CD4-positive, alpha-beta memory T cell (primary cell): Measurements from ENCODE around the gene TRIM74. TPM values are rescaled to one million over a fixed set of nuclear protein-coding genes. Genes with fewer than 3 reads are reported as not detected.
"Not testable (repeated sequence)": the region's sequence is repeated elsewhere in the genome, so short reads cannot be mapped to it uniquely, and the experiment has no call there.

Source experiments
- CTCF ChIA-PET: fragments of 350-600 bp; sonication (Branson Sonifier 250); formaldehyde crosslinking; loops from one replicate; lab custom pipeline; 2021; ENCODE audit warnings: inconsistent platforms; ENCODE audit not compliant: partially characterized antibody; lab: Charles Lee
- POLR2A ChIA-PET: fragments of 350-600 bp; sonication (Branson Sonifier 250); formaldehyde crosslinking; loops from one replicate; lab custom pipeline; 2021; ENCODE audit not compliant: partially characterized antibody; lab: Charles Lee
- DNase-seq, 5 donors: peaks; one replicate each; pipeline versions ENCODE4 v3.0.0 to v3.0.0-alpha.2; 2020 to 2022; ENCODE audit warnings: mixed read lengths in 1 of 5
- H3K27ac ChIP-seq: one replicate; pipeline ENCODE4 v1.7.0; 2013; ENCODE audit warnings: low read depth, low read length
- H3K27me3 ChIP-seq: 2 replicates; pipeline ENCODE4 v1.7.0; 2013; ENCODE audit warnings: mild to moderate bottlenecking, low read length, moderate library complexity; ENCODE audit not compliant: insufficient read depth
- H3K36me3 ChIP-seq: 2 replicates; pipeline ENCODE4 v1.7.0; 2013; ENCODE audit warnings: mild to moderate bottlenecking, low read length, moderate library complexity; ENCODE audit not compliant: insufficient read depth
- H3K4me1 ChIP-seq: 2 replicates; pipeline ENCODE4 v1.7.0; 2013; ENCODE audit warnings: mild to moderate bottlenecking, low read length, moderate library complexity; ENCODE audit not compliant: insufficient read depth
- H3K4me3 ChIP-seq, 2 donors: one replicate each; pipeline ENCODE4 v1.7.0; 2013; ENCODE audit warnings: low read length in 2 of 2, mild to moderate bottlenecking in 1 of 2
- H3K9me3 ChIP-seq, 2 donors: one replicate each; pipeline ENCODE4 v1.7.0; 2013; ENCODE audit warnings: low read length in 2 of 2, control low read depth in 1 of 2; ENCODE audit not compliant: control insufficient read depth in 1 of 2
- H3K27ac Mint-ChIP-seq, 7 donors: one replicate each; pipeline ENCODE4 v1.8.0; 2020 to 2021; ENCODE audit warnings: mixed read lengths in 7 of 7, mild to moderate bottlenecking in 6 of 7, inconsistent platforms in 3 of 7, moderate library complexity in 3 of 7
- H3K27me3 Mint-ChIP-seq, 2 donors: one replicate each; pipeline ENCODE4 v1.8.0; 2020 to 2021; ENCODE audit warnings: mixed read lengths in 2 of 2
- H3K36me3 Mint-ChIP-seq, 2 donors: one replicate each; pipeline ENCODE4 v1.8.0; 2020 to 2021; ENCODE audit warnings: mixed read lengths in 2 of 2, inconsistent platforms in 1 of 2, mild to moderate bottlenecking in 1 of 2
- H3K4me1 Mint-ChIP-seq, 4 donors: one replicate each; pipeline ENCODE4 v1.8.0; 2020 to 2021; ENCODE audit warnings: mixed read lengths in 4 of 4, mild to moderate bottlenecking in 1 of 4
- H3K4me3 Mint-ChIP-seq, 8 donors: one replicate each; pipeline ENCODE4 v1.8.0; 2020 to 2021; ENCODE audit warnings: mixed read lengths in 8 of 8, mild to moderate bottlenecking in 7 of 8, moderate library complexity in 6 of 8, inconsistent platforms in 3 of 8
- H3K9me3 Mint-ChIP-seq, 8 donors: one replicate each; pipeline ENCODE4 v1.8.0; 2020 to 2021; ENCODE audit warnings: mixed read lengths in 8 of 8, mild to moderate bottlenecking in 5 of 8, inconsistent platforms in 3 of 8, moderate library complexity in 1 of 8
- intact Hi-C: fragments of 100-400 bp; cut with micrococcal nuclease; formaldehyde crosslinking; loops from one replicate; pipeline ENCODE4 v1.15.1; 2023
- polyA plus RNA-seq, 2 donors: library from polyadenylated mRNA; unstranded; fragments of 300-500 nt; fragmentation: Illumina TruSeq; gene quantifications; one replicate each; pipeline ENCODE4 v1.2.3, GENCODE V29; 2021
- total RNA-seq, 2 experiments: library from RNA; stranded (reverse); gene quantifications; one replicate each; pipeline ENCODE4 v1.2.3, GENCODE V29; 2021

The TRIM74 gene
- total and polyA plus RNA-seq, 4 experiments from 2014 or later: 0.34 to 6.0 (median 5.2) TPM; not detected in 1

DNA sequence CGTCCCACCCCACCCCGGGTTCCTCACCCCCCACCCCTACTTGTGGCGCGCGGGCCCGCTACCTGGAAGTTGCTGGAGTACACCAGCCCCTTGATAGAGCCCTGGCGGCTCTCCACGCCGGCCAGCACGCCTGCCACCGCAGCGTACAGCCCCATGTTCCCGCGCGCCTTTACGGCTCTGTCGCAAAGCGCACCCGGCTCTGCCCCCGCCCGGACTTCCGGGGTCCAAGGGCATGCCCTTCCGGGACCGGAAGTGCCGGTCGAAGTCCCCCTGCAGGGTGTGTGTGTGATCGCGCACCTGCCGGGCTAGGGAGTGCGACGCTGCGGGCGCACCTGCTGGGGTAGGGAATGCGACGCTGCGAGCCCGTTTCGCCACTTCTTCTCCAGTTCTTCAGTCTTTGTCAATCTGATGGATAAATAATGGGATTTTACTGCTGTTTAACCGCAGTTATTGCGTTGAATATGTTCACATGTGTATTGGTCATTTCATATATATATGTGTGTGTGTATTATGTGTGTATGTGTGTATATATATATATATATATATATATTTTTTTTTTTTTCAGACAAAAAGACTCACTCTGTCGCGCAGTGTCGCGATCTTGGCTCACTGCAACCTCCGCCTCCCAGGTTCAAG lies 14.6 kb downstream of the TRIM74 start:
- H3K4me3 ChIP-seq, H3K27me3 ChIP-seq, H3K27me3 Mint-ChIP-seq, H3K4me1 Mint-ChIP-seq, POLR2A ChIA-PET, H3K9me3 ChIP-seq, H3K4me1 ChIP-seq, H3K36me3 Mint-ChIP-seq, H3K36me3 ChIP-seq, H3K9me3 Mint-ChIP-seq, CTCF ChIA-PET, H3K27ac ChIP-seq, intact Hi-C loops: not testable (repeated sequence)
- Mint-ChIP-seq H3K4me3 (peak overlapping the region; percentile 67 to 89 (median 78)), H3K27ac (peak overlapping the region in 2 of 7 donors; percentile 59 to 68)
- peak in 4 of 5 donors; percentile 22 to 47 (median 33) for DNase-seq

DNA sequence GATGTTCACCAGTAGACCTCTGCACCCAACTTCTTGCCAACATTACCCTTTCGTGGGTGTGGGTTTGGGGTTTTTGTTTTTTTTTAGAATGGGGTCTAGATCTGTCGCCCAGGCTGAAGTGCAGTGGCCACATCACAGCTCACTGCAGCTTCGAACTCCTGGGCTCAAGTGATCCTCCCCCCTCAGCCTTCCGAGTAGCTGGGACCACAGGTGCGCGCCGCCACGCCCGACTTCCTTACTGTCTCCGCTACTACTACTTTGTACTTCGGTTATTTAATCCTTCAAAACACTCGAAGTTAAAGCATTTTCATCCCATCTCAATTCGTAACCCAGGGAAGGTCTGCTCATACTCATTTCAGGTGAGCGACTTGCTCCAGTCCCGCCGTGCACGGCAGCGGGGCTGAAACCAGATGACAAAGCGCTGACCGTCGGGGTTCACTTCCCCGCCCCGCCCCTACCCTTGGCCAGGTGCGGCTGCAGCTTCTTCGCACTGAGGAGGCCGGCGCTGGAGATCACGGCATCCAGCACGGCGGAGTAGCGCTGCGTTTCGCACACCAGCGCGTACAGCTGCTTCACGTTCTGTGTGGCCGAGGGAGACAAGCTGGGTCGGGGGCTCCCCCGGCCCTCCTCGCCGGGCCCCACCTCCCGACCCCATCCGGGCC lies 15.2 kb downstream of the TRIM74 start:
- H3K4me1 ChIP-seq, H3K36me3 ChIP-seq, H3K36me3 Mint-ChIP-seq, H3K27me3 ChIP-seq, H3K27ac ChIP-seq, CTCF ChIA-PET, H3K4me3 ChIP-seq, H3K4me3 Mint-ChIP-seq, POLR2A ChIA-PET, H3K27ac Mint-ChIP-seq, intact Hi-C loops, H3K27me3 Mint-ChIP-seq, H3K4me1 Mint-ChIP-seq, H3K9me3 ChIP-seq, DNase-seq, H3K9me3 Mint-ChIP-seq: not testable (repeated sequence)

DNA sequence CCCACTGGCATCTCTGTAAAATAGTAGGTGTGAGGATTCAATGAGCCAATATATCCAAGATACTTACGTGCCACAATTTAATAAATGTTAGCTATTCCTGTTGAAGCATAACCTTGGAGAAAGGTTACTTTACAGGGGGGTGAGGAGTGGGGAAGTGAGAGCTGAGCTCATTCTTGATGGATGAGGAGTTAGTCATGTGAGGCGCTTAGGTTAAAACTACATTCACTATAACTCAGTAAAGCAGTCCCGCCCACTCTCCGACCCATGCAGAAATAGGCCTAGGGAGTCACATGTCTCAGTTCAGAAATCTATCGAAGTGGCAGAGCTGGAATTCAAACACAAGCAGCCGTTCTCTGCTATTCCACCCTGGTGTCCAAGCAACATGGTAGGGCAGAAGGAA lies 18.8 kb downstream of the TRIM74 start:
- H3K27me3 ChIP-seq, H3K36me3 Mint-ChIP-seq, H3K9me3 Mint-ChIP-seq, H3K27ac ChIP-seq, H3K4me1 Mint-ChIP-seq, intact Hi-C loops, CTCF ChIA-PET, H3K27me3 Mint-ChIP-seq, H3K9me3 ChIP-seq, H3K27ac Mint-ChIP-seq, DNase-seq, POLR2A ChIA-PET, H3K4me1 ChIP-seq, H3K36me3 ChIP-seq, H3K4me3 ChIP-seq, H3K4me3 Mint-ChIP-seq: not testable (repeated sequence)

DNA sequence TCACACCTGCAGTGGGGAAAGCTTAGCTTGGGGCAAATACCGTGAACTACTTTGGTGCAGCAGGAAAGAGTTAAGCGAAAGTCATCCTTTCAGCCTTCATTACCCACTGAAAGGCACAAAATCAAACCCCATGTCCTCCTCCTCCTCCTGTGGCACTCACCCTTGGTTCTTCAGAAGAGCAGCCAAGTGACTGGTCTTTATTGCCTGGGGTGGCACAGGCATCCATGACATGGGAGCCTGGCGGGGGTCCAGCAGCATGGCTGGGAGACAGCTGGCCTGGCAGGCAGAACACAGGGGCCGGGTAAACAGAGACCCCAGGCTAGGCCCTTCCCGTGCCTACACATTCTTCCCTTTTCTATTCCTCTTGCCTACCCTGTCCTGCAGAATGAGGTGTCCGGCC lies 19.6 kb downstream of the TRIM74 start:
- H3K27ac ChIP-seq, H3K27me3 ChIP-seq, H3K9me3 ChIP-seq, CTCF ChIA-PET, H3K4me1 Mint-ChIP-seq, DNase-seq, H3K9me3 Mint-ChIP-seq, POLR2A ChIA-PET, H3K27ac Mint-ChIP-seq, H3K4me3 ChIP-seq, H3K4me3 Mint-ChIP-seq, H3K27me3 Mint-ChIP-seq, H3K36me3 ChIP-seq, H3K36me3 Mint-ChIP-seq, intact Hi-C loops, H3K4me1 ChIP-seq: not testable (repeated sequence)

DNA sequence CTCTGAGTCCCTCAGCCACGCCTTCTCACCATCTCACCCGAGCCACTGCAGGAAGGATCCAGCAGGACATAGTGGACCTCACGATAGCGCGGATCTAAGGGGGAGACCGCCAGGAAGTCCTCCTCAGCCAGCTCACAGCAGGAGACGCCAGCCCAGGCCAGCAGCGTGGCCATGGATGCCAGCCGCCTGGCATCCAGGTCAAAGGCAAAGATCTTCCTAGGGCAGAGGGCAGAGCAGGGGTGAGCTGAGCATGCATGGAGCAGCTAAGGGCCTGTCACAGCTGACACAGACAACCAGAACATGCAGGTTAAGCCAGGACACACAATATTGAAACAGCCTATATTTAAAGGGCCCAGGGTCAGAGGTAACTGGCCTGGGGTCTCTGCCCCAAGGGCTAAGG lies 20.0 kb downstream of the TRIM74 start:
- DNase-seq, H3K9me3 Mint-ChIP-seq, POLR2A ChIA-PET, H3K4me3 ChIP-seq, H3K36me3 Mint-ChIP-seq, H3K27me3 Mint-ChIP-seq, intact Hi-C loops, H3K27me3 ChIP-seq, H3K4me1 ChIP-seq, H3K4me1 Mint-ChIP-seq, H3K4me3 Mint-ChIP-seq, H3K27ac ChIP-seq, H3K9me3 ChIP-seq, H3K36me3 ChIP-seq, H3K27ac Mint-ChIP-seq, CTCF ChIA-PET: not testable (repeated sequence)

DNA sequence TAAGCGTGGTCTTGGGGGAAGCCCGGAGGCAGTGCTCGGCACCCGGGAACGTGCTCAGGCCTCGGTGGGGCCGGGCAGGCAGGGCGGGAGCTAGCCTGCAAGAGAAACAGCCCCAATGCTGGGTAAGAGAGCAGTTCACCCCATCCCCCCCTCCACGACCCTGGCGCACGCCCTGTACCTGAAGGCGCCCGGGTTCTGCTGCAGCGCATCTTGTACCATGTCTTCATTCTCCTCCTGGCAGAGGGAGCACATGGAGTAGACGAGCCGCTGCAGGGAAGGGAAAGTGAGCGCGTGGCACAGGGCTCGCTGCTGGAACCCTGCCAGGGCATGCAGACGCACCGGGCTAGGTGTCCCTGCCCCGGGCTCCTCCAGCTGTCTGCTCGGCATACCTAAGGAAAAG lies 20.6 kb downstream of the TRIM74 start:
- CTCF ChIA-PET: not testable (repeated sequence)

DNA sequence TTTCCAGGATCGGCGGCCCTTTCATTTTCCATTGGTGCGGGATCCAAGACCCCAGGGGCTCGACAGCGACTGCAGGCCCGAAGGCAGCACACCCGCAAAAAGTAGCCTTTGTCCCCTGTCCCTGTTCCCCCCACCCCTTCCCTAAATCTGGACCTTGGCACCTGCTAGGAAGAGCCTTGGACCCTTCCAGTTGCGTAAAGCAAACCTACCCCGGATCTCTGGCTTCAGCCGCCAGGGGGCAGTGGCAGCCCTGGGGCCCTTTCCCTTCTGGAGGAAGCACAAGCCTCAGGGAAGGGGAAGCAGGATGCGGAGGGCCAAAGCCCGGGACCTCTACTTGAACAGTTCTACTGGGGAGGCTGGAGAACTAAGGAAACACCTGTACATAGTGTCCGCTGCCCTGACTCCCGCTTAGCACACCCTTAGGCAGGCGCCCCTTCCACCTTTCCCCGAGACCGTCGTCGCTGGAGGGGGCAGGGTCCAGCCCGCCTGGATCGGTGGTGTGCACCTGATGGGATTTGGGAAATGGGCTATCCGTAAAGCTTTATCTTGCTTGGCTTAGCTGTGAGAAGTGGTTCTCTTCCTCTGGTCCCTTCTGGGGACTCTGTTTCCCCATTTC lies 23.0 kb downstream of the TRIM74 start:
- H3K27ac Mint-ChIP-seq, POLR2A ChIA-PET, H3K4me3 Mint-ChIP-seq, H3K4me1 ChIP-seq, H3K27ac ChIP-seq, intact Hi-C loops, H3K9me3 ChIP-seq, H3K4me1 Mint-ChIP-seq, H3K9me3 Mint-ChIP-seq, H3K4me3 ChIP-seq, DNase-seq, H3K36me3 ChIP-seq, CTCF ChIA-PET, H3K27me3 ChIP-seq, H3K27me3 Mint-ChIP-seq: not testable (repeated sequence)
- peaks cover 5 to 14% of the 10 kb centered on the region in 2 donors for H3K36me3 Mint-ChIP-seq

More for the DNA sequence above, 20.6 kb downstream of the TRIM74 start:
- H3K4me3 Mint-ChIP-seq, H3K4me3 ChIP-seq, H3K27me3 Mint-ChIP-seq, DNase-seq, POLR2A ChIA-PET, H3K4me1 ChIP-seq, H3K27ac Mint-ChIP-seq, H3K27ac ChIP-seq, H3K9me3 Mint-ChIP-seq, H3K36me3 ChIP-seq, intact Hi-C loops, H3K4me1 Mint-ChIP-seq, H3K9me3 ChIP-seq, H3K27me3 ChIP-seq: not testable (repeated sequence)
- H3K36me3 Mint-ChIP-seq: peaks cover 4 to 11% of the 10 kb centered on the region in 2 donors
